HTR-8/SVneo (cell line): ENCODE results near the gene CAND2.
"Not testable (repeated sequence)": the region's sequence is repeated elsewhere in the genome, so short reads cannot be mapped to it uniquely, and the experiment has no call there.

Experiments
- DNase-seq: peaks from one replicate; pipeline ENCODE4 v3.0.0; 2011; ENCODE audit warnings: low spot score, mixed read lengths; ENCODE audit not compliant: insufficient read length
- FAIRE-seq: peaks from 2 replicates; lab custom pipeline; 2011; peaks lifted over from hg19 to GRCh38; lab: Jason Lieb, UNC

CAND2 gene

DNA sequence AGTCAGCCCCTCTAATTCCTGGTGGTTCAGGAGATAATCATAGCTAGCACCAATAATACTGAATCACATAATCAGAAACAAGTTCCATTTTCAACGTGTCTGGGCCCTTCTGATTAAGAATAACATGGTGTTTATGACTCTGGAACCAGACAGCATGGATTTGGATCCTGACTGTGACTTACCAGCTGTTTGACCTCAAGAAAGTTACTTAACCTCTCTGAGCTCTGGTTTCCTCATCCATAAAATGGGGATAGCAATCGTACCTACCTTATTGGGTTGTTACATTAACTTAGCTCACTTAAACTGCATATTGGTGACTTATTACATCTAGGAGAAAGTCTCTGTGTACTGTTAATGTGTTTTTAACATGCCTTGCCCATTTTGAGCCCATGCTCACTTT is 26.7 kb upstream of the CAND2 start:
- DNase-seq = no peak
- no peak for FAIRE-seq

GRCh38 chr3:12771236-12771635 is 25.2 kb upstream of the CAND2 start:
- FAIRE-seq (no peak), DNase-seq (no peak)

- DNase-seq (no peak), FAIRE-seq (no peak)
Observed at GRCh38 chr3:12772462-12772861, 24.0 kb upstream of the CAND2 start.

GRCh38 chr3:12773030-12773709 is 23.3 kb upstream of the CAND2 start:
- no peak for FAIRE-seq

GRCh38 chr3:12773710-12774086 is 22.8 kb upstream of the CAND2 start:
- no peak for FAIRE-seq
- no peak for DNase-seq

More at GRCh38 chr3:12773030-12773709, 23.3 kb upstream of the CAND2 start:
- DNase-seq = no peak

GRCh38 chr3:12774619-12775018 is 21.9 kb upstream of the CAND2 start:
- FAIRE-seq (no peak), DNase-seq (no peak)

DNA sequence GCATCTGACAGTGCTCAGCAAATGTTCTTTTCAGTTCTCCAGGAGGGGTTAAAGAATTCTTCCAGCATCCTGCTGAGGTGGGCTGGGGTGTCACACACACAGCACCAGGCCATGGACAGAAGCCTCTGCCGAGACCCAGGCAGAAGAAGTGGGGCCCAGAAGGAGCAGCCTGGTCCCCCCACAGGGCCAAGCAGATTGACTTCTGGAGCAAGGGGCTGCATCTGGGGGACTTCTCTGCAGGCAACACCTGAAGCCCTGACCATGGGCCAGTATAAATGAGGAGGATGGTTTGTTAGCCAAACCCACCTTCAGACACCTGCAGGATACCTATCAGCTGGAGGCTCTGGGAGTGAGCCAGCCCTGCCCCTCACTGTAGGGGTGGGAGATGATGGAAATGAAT is 21.3 kb upstream of the CAND2 start:
- FAIRE-seq (no peak), DNase-seq (no peak)

- not testable (repeated sequence) for DNase-seq, FAIRE-seq
Observed at GRCh38 chr3:12775970-12776369, 20.5 kb upstream of the CAND2 start.

- peak; percentile 62 for FAIRE-seq
- DNase-seq = no peak
Observed at GRCh38 chr3:12777171-12777570, 19.3 kb upstream of the CAND2 start.

DNA sequence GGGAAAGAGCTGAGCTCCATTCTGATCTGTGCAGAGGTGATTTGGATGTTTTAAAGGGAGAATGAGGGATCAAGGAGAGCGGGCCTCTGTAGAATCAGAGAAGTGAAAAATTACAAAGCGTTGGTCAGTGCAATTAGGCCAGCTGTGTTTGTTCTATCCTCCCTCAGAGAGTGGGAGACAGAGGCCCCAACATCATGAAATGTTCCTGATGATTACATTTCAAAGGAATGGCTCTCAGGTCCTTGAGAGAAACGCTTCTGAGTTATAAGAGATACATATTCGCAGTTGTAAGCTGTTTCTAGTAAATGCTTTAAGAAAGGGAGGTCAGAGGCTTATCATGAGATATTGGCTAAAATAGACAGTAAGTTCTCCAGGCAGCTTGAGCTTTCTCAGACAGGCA is 15.7 kb upstream of the CAND2 start:
- FAIRE-seq = no peak
- no peak for DNase-seq

DNA sequence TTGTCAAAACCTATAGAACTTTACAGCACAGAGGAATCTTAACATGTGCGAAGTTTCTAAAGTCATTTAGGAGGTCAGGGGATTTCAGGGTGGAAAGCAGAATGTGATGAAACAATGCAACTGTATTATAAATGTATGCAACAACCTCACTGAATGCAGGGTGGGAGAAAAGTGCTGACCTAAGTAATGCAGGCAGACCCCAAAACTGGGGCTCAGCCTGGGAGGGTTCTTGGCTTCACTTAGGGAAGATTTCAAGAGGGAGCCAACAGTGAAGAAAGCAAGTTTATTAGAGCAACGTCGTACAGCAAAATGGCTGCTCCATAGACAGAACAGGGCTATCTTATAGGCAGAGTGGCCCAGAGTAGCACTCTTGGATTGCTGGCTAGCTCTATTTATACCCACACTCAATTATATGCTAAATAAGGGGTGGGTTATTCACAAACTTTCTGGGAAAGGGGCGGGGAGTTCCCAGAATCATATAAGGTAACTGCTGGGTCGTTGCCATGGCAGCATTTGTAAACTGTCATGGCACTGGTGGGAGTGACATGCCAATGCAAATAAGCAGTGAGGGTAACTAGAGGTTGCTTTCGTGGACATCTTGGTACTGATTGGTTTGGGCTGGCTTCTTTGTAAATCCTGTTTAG is 14.2 kb upstream of the CAND2 start:
- FAIRE-seq (no peak), DNase-seq (no peak)

- FAIRE-seq (no peak), DNase-seq (no peak)
Observed at GRCh38 chr3:12785096-12785495, 11.4 kb upstream of the CAND2 start.

DNA sequence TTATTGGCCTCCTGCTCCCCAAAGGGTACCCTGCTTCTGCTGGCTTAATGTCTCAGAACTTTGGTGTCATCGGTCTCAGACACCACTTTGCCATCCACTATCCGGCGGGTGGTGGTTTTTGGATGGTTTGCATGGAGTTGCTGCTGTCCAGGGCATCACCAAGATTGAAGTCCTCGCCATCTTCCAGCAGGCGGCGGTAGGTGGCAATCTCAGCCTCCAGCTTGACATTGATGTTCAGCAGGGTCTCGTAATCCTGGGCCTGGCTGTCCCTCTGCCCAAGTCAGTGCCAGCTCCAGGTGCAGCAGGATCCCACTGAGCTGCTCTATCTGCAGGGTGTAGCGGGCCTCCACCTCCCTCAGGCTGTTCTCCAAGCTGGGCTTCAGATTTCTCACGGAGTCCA is 9.1 kb upstream of the CAND2 start:
- not testable (repeated sequence) for DNase-seq
- FAIRE-seq = peak; percentile 49

GRCh38 chr3:12787967-12788690 is 8.4 kb upstream of the CAND2 start:
- not testable (repeated sequence) for FAIRE-seq, DNase-seq

DNA sequence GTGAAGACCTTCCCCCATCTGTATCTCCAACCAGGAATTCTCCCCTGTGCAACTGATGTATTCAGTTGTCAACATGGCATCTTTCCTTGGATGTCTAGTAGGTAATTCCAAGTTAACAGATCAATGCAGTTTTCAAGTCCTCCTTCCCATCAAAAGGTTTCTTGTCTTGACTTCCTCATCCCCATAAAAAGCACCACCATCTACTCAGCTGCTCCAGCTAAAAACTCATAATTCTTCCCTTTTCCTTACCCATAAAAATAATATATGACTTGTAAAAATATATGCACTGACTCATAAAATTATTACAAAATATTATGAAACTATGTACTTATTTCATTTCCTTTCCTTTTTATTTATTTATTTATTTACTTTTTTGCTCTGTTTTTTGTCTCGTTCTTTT is 5.0 kb upstream of the CAND2 start:
- DNase-seq (no peak), FAIRE-seq (no peak)

DNA sequence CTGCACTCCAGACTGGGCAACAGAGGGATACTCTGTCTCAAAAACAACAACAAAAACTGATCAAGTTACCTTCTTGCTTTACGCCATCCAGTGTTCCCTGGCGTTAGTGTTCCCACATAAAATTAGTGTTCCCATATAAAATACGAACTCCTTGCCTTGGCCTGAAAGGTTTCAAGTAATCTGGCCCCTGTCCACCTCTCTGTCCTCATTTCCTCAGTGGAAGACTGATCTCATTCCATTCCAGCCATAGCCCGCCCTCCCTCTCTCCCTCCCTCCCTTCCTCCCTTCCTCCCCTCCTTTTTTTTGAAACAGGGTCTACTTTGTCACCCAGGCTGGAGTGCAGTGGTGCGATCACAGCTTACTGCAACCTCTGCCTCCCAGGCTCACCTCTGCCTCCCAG is 2.8 kb upstream of the CAND2 start:
- DNase-seq = no peak
- no peak for FAIRE-seq

GRCh38 chr3:12797124-12797891 is 828 bp downstream of the CAND2 start:
- FAIRE-seq = no peak
- DNase-seq = no peak

- DNase-seq = no peak
- FAIRE-seq = no peak
Observed at GRCh38 chr3:12797892-12798558, 1.5 kb downstream of the CAND2 start.

- DNase-seq = no peak
- no peak for FAIRE-seq
Observed at GRCh38 chr3:12798559-12799179, 2.2 kb downstream of the CAND2 start.
